Measurements from ENCODE around the gene ARL8B.
"Not testable (repeated sequence)": the region's sequence is repeated elsewhere in the genome, so short reads cannot be mapped to it uniquely, and the experiment has no call there.

ARL8B gene

DNA sequence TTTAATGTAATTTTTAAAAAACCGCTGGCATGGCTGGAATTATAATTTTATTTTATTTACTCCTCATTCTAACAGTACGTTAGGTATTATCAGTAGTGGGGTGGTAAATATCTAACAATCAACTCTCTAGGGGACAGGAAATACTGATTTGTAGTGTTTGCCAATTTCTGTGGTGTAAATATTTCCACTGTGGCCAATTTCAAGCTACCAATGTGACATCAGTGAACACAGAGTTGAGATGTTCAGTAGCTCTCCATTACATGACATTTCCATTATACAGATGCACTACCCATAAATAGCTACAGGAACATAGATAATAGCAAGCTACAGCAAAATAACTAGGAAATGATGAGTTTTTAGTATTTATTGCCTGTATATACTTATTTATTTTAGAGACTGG lies 10.0 kb upstream of the ARL8B start:
- DNase-seq = no peak

DNA sequence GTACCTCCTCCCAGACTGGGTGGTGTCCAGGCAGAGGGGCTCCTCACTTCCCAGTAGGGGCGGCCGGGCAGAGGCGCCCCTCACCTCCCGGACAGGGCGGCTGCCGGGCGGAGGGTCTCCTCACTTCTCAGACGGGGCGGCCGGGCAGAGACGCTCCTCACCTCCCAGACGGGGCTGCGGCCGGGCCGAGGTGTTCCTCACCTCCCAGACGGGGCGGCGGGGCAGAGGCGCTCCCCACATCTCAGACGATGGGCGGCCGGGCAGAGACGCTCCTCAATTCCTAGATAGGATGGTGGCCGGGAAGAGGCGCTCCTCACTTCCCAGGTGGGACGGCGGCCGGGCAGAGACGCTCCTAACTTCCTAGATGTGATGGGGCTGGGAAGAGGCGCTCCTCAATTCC lies 8.4 kb upstream of the ARL8B start:
- DNase-seq = not testable (repeated sequence)

DNA sequence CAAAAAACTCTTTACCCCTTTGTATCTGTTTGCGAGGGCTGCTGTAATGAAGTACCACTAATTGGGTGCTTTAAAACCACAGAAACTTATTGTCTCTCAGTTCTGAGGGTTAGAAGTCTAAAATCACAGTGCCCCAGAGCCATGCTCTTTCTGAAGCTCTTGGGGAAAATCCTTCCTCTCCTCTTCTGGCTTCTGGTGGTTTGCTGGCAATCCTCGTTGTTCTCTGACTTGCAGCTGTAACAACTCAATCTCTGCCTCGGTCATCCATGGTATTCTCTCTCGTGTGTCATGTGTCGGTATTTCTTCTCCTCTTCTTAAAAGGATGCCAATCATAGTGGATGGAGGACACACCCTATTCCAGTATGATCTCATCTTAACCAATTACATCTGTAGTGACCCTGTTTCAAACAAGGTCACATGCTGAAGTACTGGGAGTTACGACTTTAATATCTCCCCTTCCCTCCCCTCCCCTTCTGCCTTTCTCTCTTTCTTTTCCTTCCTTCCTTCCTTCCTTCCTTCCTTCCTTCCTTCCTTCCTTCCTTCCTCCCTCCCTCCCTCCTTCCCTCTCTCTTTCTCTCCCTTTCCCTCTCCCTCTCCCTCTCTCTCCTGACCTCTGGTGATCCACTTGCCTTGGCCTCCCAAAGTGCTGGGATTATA lies 6.5 kb upstream of the ARL8B start:
- DNase-seq = no peak

DNA sequence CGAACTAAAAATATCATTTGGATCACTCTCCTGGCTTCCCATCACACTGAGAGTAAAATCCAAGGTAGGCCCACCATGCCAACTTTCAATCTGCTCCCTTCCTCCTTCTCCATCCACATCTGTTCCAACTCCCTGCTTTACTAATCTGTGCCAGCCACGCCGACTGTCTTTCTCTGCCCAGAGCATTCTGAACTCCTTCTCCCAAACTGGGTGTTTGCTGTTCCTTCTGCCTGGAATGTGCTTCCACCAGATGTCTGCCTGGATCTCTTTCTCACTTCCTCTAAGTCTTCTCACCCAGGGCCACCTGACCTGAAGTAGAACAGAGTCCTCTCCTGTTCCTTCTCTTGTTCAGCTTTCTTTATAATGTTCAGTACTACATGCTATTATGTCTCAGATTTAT lies 5.6 kb upstream of the ARL8B start:
- DNase-seq = no peak

DNA sequence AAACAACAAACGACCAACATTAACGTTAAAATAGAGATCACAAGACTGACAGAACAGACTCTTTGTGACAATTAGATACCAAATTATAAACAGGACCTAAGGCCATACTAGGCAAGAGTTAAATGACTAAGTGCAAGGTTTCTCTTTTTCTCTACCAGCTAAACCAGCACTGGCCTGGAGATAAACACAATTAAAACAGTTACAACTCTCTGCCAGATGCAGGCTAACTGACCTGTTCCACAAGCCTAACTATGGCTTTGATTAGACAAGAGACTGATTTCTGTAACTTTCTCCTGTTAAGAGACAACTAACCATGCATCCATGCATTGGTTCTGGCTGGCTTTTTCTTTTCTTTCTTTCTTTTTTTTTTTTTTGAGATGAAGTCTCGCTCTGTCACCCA lies 1.6 kb upstream of the ARL8B start:
- DNase-seq = no peak

DNA sequence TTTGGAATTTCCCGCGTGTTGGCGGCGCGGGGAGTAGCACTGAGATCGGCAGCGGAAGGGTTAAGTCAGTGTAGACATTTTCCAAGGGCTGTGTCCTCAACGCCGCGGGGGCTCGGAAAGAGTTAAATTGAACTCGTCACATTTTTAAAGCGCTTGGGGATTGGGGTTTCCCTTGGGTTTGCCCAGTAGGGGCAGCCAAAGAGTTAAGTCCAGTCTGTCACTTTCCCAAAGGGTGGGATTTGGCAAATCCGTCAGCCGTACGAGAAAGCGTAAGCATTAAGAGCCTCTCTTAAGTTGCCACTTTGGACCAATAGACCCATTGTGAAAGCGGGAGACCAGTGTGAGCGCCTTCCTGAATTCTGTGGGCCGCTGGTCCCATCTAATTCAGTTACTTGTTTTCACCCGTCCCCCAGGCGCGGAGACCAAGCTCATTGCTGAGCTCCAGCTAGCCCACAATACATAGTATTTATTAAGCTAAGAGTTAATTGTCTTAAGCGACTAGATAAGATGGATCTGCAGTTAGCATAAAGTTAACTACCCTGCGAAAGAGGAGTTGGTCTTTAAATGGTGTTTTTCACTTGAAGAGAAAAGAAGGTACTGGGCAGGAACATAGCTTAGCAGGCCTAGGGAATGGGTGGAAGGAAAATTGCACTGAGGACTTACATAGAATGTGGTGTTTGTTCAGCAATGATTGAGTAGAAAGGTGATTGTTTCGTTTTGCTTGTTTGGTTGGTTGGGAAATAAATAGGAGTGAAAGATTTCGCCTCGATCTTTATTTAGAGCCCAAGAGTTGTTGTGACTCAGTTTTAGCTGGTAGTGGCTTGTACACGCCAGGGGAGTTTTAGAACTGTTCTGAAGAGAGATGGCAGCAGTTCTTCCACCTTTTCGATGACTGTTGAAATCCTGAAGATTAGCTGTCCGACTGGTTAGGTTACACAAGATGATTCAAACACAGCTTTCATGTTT lies 932 bp downstream of the ARL8B start:
- peak; percentile 17 for DNase-seq

DNA sequence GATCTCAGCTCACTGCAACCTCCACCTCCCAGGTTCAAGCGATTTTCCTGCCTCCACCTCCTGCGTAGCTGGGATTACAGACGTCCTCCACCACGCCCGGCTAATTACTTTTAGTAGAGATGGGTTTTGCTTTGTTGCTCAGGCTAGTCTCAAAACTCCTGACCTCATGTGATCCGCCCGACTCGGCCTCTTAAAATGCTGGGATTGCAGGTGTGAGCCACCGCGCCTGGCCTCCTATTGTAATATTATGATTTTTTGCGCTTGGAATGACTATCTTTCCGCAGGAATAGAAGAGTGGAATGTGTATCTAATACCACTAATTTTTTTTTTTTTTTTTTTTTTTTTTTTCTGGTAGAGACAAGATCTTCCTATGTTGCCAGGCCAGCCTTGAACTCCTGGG lies 1.8 kb downstream of the ARL8B start:
- DNase-seq = no peak

DNA sequence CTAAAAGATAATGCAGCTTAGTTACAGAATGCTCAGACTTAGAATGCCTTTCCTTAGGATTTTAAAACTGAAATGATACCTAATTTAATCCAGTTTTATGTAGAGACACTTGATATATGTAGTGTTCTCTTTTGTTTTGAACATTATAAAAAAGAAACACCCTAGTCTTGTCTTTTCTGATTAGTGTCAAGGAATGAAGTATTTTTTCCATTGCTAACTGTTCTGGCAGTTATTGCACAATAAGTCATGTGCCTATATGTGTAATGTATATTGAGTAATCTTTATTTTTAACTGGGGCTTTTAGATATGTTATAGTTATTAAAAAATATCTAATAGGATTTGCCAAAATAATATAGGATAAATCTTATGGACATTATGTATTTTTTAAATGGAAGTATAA lies 4.5 kb downstream of the ARL8B start:
- no peak for DNase-seq

DNA sequence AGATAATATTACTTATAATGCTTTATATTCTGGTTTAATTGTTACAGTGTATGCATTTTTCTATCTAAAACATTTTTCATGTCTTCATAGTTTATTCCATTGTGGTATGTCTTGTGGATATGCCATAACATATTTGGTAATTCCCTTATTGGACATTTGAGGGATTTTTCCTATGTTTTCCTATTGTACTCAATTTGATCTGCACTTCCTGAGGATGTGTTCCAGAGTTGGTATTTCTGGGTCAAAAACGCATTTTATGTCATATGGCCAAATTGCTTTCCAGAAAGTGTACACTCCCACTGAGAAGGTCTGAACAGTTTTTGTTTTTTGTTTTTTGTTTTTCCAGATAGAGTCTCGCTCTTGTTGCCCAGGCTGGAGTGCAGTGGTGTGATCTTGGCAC lies 6.8 kb downstream of the ARL8B start:
- no peak for DNase-seq

DNA sequence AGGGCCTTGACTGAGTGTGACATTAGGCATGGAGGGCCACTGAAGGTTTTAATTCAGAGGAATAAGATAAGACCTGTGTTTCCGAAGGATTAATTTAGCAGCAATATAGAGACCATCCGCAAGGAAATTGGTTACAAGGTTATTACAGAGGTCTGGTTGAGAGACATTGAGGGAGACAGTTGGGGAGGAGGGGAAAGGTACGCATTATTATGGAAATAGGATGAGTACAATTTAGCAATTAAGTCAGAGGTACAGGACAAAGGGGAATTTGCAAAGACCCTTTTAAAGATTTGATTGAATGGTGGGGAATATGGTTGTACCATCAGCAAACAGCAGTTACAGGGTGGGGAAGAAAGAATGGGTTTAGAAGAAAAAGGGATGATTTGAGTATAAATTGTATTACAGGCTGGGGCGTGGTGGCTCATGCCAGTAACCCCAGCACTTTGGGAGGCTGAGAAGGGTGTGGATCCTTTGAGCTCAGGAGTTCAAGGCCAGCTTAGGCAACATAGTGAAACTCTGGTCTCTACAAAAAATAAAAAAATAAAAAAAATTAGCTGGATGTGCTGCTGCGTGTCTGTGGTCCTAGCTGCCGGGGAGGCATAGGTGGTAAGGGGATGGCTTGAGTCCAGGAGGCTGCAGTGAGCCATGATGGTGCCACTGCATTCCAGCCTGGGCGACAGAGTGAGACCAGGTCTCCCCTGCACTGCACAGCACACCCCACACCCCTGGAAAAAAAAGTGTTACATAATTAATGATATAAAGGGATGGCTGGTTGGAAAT lies 11.3 kb downstream of the ARL8B start:
- DNase-seq = no peak

DNA sequence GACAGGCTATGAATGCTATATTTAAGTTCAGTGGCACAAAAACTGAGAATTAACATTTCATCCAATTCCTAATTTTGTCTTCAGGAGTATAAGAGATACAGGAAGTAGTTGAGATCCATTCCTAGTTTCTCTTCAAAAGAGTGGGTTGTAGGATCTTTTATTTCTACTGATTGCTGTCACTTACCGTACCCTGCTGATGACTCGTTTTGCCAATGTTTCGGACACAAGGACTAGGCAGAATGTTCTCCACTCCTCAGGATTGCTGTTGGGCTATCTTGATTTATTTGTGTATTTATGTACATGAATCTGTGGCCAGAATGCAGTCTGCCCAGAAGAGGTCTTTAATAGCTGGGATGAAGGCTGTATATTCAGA lies 11.9 kb downstream of the ARL8B start:
- DNase-seq = no peak

DNA sequence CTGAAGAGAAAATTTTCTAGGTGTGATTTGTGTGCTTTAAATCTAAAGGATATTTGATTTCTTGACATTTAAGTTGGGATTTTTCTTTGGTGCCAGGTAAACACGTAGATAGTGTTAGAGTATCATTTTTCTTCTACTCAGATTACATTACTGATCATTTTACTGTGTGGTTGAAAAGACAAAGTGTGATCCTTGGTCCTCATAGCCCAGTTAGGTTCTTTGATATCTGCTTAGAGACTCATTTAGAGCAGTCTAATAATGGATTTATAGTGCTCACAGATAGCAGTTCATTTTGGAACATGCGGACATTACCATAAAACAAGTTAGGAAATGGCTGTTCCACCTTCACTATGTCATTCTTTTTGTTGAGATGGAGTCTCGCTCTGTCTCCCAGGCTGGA lies 12.4 kb downstream of the ARL8B start:
- no peak for DNase-seq

DNA sequence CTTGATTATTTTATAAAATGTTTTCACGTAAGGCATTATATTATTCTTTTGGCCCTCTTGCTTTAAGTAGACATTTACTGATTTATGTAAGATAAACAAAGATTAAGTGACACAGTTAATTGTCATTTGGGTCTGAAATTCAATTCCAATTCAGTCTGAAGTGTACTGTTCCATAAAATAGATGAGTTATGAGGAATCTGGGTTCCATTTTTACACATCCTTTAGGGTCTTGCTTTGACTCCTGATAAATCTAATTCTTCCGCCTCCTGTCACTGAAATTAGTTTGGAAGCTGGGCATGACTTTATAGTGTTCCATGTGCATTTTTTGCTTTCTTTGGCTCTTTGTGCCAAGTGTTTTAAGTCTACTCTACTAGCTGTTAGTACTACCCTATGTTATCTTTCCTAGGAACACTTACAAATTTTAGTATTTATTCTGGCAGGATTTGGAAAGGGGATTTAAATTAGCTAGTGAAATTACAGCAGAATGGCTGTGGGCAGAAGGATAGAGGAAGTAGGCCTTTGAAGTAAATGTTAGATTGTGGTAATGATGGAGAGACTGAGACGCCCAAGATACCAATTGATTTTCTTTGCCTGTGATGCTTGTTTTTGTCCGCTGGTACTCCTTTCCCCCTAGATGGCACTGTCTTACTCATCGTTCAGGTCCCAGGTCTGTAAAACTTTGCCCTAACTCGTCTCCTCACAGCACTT lies 14.3 kb downstream of the ARL8B start:
- no peak for DNase-seq

DNA sequence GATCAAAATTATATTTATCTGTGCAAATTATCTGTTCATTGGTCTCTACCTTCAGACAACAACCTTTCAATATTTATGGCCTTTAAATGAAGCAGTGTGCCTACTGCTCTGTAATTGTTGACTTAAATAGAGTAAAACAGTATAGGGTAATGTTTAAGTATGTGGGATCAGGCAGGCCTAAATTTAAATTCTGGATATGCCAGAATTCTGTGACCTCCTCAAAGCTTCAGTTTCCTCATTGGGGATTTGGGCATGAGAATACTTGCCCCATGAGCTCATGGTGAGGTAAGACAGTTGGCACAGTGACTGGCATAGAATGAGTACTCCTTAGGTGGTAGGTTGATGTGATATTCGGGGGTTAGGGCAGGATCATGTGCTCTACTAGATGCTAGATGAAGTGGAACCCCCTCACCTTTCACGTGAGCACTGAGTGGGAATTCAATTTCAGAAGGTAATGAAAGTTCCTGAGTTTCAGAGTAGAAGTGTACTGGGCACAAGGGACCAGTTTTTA lies 14.9 kb downstream of the ARL8B start:
- no peak for DNase-seq

DNA sequence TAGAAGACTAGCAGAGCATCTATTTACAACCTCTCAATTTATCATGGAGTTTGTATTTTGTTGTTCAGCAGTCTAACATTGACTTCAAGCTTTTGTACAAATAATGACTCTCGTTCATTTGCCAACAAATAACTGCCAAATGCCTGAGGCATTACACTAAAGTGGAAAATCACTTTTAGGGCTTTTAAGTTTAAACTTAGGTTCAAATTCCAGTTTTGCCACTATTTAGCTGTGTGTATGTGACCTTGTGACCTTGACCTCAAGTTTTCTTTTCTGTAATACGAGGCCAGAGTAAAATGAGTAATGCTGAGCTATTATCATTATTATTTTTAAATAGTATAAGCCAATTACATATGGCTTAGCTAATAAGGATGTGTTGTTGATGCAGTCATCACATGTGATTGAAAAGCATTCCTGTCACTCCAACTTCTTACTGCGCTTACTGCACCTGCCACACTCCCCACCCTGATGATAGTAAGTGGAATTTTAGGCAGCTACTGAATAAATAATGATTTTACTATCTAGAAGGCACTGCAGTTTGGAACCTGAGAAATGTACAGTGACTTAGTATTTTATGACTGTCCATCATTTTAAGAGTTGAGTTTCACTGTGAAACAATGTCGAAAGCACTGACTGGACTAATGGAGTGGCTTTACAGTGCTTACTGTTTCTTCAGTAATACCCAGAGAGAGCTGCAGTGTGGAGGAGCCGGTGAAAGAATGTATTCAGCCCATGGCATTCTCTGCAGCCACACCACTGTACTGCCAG lies 16.3 kb downstream of the ARL8B start:
- DNase-seq = no peak

DNA sequence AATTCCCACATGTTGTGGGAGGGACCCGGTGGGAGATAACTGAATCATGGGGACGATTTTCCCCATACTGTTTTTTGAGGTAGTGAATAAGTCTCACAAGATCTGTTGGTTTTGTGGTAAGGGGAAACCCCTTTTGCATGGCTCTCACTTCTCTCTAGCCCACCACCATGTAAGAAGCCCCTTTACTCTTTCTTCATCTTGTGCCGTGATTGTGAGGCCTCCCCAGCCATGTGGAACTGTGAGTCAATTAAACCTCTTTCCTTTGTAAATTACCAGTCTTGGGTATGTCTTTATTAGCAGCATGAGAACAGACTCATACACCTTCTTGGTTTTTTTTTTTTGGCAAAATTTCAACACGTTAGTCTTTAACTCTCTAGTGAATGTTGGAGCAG lies 18.1 kb downstream of the ARL8B start:
- no peak for DNase-seq

DNA sequence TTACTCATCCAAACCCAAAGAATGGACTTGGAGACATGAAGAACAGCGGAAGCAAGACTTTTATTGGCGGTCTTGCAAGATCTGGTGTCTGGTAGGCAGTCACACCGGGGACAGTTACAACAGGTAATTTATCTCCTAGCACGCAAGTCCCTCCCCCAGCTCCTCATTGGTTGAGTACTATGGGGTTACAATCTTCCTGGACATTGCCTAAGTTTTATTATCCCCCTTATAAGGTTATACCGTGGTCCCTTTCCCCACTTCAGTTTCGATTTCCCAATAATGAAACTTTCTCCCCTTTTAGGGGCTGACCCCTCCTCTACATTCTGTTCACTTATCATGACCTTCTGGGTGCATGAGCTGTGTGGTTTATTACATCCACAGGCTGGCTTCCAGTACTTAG lies 18.7 kb downstream of the ARL8B start:
- no peak for DNase-seq

DNA sequence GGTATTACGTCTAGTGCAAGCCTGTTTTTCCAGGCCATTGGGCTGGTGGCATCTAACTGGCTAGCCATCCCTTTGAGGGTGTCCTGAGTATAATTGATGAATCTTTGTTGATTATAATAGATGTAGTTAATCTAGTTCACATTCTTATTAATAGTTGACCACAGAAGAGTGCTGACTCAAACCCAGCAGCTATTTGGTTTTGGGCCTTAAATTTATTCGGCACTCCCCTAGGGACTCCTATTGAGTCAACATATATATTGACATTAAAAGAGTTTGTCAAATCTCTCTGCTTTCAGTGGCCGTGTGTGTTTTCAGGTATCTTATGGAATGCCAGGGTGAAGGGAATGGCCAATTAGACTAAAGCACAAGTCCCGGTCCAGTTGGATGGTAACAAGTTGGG lies 19.7 kb downstream of the ARL8B start:
- no peak for DNase-seq

DNA sequence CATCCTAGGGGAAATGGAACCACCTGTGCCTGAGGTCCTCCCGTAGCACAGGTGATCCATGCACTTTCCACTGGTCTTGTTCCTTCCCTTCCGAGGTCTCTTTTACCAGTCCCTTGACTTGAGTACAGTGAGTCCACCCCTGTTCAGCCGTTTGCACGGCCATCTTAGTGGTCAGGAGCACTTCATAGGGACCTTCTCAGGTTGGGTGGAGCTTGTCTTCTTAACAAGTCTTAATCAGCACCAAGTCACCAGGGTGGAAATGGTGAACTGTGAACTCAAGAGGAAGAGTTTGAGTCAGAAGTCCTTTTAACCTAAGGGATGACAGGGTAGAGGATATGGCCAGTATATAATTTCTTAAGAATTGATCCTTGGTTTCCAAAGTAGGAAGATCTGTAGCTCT lies 21.4 kb downstream of the ARL8B start:
- DNase-seq = no peak

DNA sequence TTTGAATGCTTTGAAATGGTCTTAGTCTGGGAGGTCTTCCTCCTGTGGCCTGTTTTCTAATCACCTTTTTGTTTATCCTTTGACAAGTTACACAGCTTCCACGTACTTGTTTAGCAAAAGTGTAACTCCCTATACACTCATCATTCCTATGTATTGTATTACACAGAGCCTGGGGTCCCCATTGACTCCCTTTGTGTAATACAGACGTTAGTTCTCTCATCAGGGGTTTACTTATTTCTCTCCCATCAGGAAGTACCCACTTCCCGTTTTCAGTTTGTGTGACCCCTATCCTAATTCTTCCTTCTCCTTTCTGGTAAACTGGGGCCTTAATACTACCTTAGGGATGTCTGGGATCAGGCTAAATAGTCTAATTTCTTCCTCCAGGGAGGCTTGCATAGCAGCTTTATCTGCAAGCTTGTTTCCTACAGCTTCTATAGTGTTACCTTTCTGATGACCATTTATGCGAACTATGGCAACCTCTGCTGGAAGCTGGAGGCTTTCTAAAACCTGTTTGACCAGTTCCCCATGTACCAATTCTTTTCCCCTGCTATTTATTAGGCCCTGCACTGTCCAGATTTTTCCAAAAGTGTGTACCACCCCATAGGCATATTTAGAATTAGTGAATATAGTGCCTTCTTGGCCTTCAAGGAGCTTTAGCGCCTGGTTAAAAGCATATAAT lies 22.4 kb downstream of the ARL8B start:
- DNase-seq = no peak

DNA sequence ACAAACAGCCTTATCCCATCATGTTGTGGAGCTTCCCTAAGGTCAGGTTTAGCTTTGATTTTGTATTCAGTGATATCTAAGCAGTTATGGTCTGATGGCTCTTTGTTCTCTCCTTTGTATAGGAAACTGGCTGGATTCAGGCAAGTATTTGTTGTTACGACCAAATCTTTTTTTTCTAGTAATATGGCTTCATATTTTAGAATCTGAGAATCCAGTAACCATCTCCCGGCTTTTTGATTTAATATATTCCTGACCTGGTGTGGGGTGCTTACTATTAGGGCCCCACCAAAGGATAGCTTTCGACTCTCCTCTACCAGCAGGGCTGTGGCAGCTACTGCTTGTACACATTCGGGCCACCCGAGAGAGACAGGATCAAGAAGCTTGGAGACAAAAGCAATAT lies 23.0 kb downstream of the ARL8B start:
- no peak for DNase-seq

DNA sequence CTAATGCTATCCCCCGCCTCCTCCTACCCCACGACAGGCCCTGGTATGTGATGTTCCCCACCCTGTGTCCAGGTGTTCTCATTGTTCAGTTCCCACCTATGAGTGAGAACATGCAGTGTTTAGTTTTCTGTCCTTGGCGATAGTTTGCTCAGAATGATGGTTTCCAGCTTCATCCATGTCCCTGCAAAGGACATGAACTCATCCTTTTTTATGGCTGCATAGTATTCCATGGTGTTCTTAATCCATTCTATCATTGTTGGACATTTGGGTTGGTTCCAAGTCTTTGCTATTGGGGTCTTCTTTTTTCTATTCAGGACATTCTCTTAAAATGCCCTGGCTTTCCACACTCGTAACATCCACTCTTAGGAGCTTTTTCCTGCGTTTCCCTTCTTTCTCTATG lies 25.1 kb downstream of the ARL8B start:
- DNase-seq = not testable (repeated sequence)
